ENCODE data around the gene ZNF143. TPM values are rescaled to one million over a fixed set of nuclear protein-coding genes. Genes with fewer than 3 reads are reported as not detected.

ZNF143 gene
- total RNA-seq, 1 experiment from 2014 or later = 30.2 TPM

GRCh38 chr11:9563196-9563730 lies 102.5 kb downstream of the ZNF143 start:
- no peaks in the 10 kb centered on the region for H3K27me3 ChIP-seq (ENCODE audit: control insufficient read depth, insufficient read depth, low read length)
- H3K27ac ChIP-seq (ENCODE audit: low read length) = peak overlapping the region; percentile 9; the same call in 1 of the 2 replicates
- POLR2A ChIA-PET = interaction anchor here (1.0 kb wide), 1 partner anchor 103 kb away, joined by 3 read pairs; the partner anchor contains the start of gene ZNF143
- peaks cover 10% of the 10 kb centered on the region; the same call in 1 of the 2 replicates for H3K9me3 ChIP-seq (ENCODE audit: control insufficient read depth, insufficient read depth, low read depth, low read length)
- no TSS peak for BruUV-seq (replicated peaks)
- CTCF ChIA-PET = no interaction called here
- DNase-seq (ENCODE audit: low read depth, low spot score) (no peak), ATAC-seq (no peak)
- intact Hi-C loops (cut with micrococcal nuclease; ENCODE audit: unreplicated experiment) = no loop called here
- no peak for TF ChIP-seq REST (IDR thresholded peaks at IDR 0.05; ENCODE audit: insufficient read depth in 1 of 2, low read depth in 2 of 2, low read length in 1 of 2)
- no peak for TF ChIP-seq TCF7L2 (IDR thresholded peaks at IDR 0.05; ENCODE audit: low read depth, low read length)
- no peak for TF ChIP-seq SIN3A (IDR thresholded peaks at IDR 0.05; ENCODE audit: borderline replicate concordance, insufficient read depth, low read depth, low read length)
- no peak for TF ChIP-seq POLR2AphosphoS5 (IDR thresholded peaks at IDR 0.05; ENCODE audit: low read depth, low read length)
- no peak for TF ChIP-seq CTCF (IDR thresholded peaks at IDR 0.05)
- in situ Hi-C loops (cut with HindIII; ENCODE audit: low pct_unique_long_range_greater_than_20kb, low sequenced_read_pairs) = no loop called here
- H3K4me3 ChIP-seq (ENCODE audit: low read depth in 2 of 2, low read length in 2 of 2) = no peak overlapping the region
- H3K4me1 ChIP-seq (ENCODE audit: control insufficient read depth, insufficient read depth, low read length) = peaks cover 40% of the 10 kb centered on the region
- no peaks in the 10 kb centered on the region for H3K36me3 ChIP-seq (ENCODE audit: control insufficient read depth, insufficient read depth, low read length)

- intact Hi-C loops (cut with micrococcal nuclease; ENCODE audit: unreplicated experiment) = loop anchor here (5.0 kb wide), 1 partner anchor 104 kb away; the partner anchor contains the start of gene ZNF143
- peaks cover 62% of the 10 kb centered on the region for H3K4me1 ChIP-seq (ENCODE audit: control insufficient read depth, insufficient read depth, low read length)
- ChIA-PET CTCF (interaction anchor here (0.5 kb wide), 1 partner anchor 30 kb away, joined by 3 read pairs; no protein-coding TSS in a partner anchor), POLR2A (interaction anchor here (0.7 to 1.9 kb wide), 3 partner anchors 31 to 105 kb away, joined by 4 to 9 read pairs (median 5); partner anchors contain the start of gene ZNF143)
- TF ChIP-seq POLR2AphosphoS5 (IDR thresholded peaks at IDR 0.05; ENCODE audit: low read depth, low read length) (peak; percentile 87; the same call in 1 of the 2 replicates), TCF7L2 (IDR thresholded peaks at IDR 0.05; ENCODE audit: low read depth, low read length) (peak; percentile 58; the same call in 1 of the 2 replicates), REST (IDR thresholded peaks at IDR 0.05; ENCODE audit: insufficient read depth in 1 of 2, low read depth in 2 of 2, low read length in 1 of 2) (0 out of 4 replicates have a peak, but pooled peaks of 1 of the 2 experiments have one; percentile 16), CTCF (IDR thresholded peaks at IDR 0.05) (no peak), SIN3A (IDR thresholded peaks at IDR 0.05; ENCODE audit: borderline replicate concordance, insufficient read depth, low read depth, low read length) (peak; percentile 96)
- H3K36me3 ChIP-seq (ENCODE audit: control insufficient read depth, insufficient read depth, low read length) = no peaks in the 10 kb centered on the region
- peaks cover 8% of the 10 kb centered on the region; the same call in 1 of the 2 replicates for H3K9me3 ChIP-seq (ENCODE audit: control insufficient read depth, insufficient read depth, low read depth, low read length)
- peak overlapping the region; percentile 87 for H3K27ac ChIP-seq (ENCODE audit: low read length)
- peak overlapping the region in 1 of 2 experiments; percentile 21; a peak in 2 of 4 replicates for H3K4me3 ChIP-seq (ENCODE audit: low read depth in 2 of 2, low read length in 2 of 2)
- in situ Hi-C loops (cut with HindIII; ENCODE audit: low pct_unique_long_range_greater_than_20kb, low sequenced_read_pairs) = no loop called here
- BruUV-seq (replicated peaks) = no TSS peak
- DNase-seq (ENCODE audit: low read depth, low spot score) (peak; percentile 100), ATAC-seq (peak; percentile 93)
- H3K27me3 ChIP-seq (ENCODE audit: control insufficient read depth, insufficient read depth, low read length) = no peaks in the 10 kb centered on the region
Observed at GRCh38 chr11:9565822-9566560, 105.2 kb downstream of the ZNF143 start.

Data from Panc1 (cell line).